Endothelial cell of umbilical vein (primary cell): ENCODE measurements around the gene PROM1. TPM values are rescaled to one million over a fixed set of nuclear protein-coding genes. Genes with fewer than 3 reads are reported as not detected.

Experiments used
- BruUV-seq: library from RNA; stranded (reverse); fragments of 400-500 nt; replicated peaks from 2 replicates; lab custom pipeline; 2021; lab: Mats Ljungman, UMichigan
- CTCF ChIA-PET: fragments of 300-600, 350-600 bp; sonication (Branson Sonifier 250); formaldehyde crosslinking; loops from one replicate; lab custom pipeline; 2021; ENCODE audit warnings: antibody characterized with exemption, inconsistent platforms; lab: Charles Lee
- POLR2A ChIA-PET: fragments of 300-600, 350-600 bp; sonication (Branson Sonifier 250); formaldehyde crosslinking; loops from one replicate; lab custom pipeline; 2021; ENCODE audit warnings: antibody characterized with exemption, inconsistent platforms; lab: Charles Lee
- DNase-seq: peaks from one replicate; pipeline ENCODE4 v3.0.0-alpha.2; 2011; ENCODE audit warnings: low read depth, low spot score
- FAIRE-seq: peaks from 2 replicates; lab custom pipeline; 2011; peaks lifted over from hg19 to GRCh38; lab: Jason Lieb, UNC
- H2AFZ ChIP-seq: 2 replicates; pipeline ENCODE4 v1.6.0; 2012; ENCODE audit warnings: low read depth, low read length, control low read depth, inconsistent platforms
- H3K27ac ChIP-seq: 2 replicates; pipeline ENCODE4 v1.5.1; 2011; ENCODE audit warnings: low read depth, mild to moderate bottlenecking, control low read depth, low read length, moderate library complexity; ENCODE audit not compliant: insufficient read depth
- H3K27me3 ChIP-seq, 2 experiments: 2 replicates each; pipeline versions ENCODE4 v1.6.0 to v1.6.1; 2011; ENCODE audit warnings: low read length in 2 of 2, mixed read lengths in 1 of 2; ENCODE audit not compliant: control insufficient read depth in 2 of 2, insufficient read depth in 2 of 2
- H3K36me3 ChIP-seq, 2 experiments: 2 replicates in 1 of 2; 3 replicates in 1 of 2; pipeline ENCODE4 v1.5.1; 2011; ENCODE audit warnings: low read length in 2 of 2, mild to moderate bottlenecking in 1 of 2, moderate library complexity in 1 of 2; ENCODE audit not compliant: control insufficient read depth in 2 of 2, insufficient read depth in 2 of 2; ENCODE audit errors: extremely low read depth in 1 of 2
- H3K4me1 ChIP-seq: 3 replicates; pipeline ENCODE4 v1.5.1; 2011; ENCODE audit warnings: mild to moderate bottlenecking, low read length; ENCODE audit not compliant: control insufficient read depth, insufficient read depth; ENCODE audit errors: extremely low read depth
- H3K4me2 ChIP-seq: 2 replicates; pipeline ENCODE4 v1.6.1; 2011; ENCODE audit warnings: low read length, control low read depth, mixed read lengths; ENCODE audit not compliant: insufficient read depth
- H3K4me3 ChIP-seq, 3 experiments: fragments of 200-600 bp in 1 of 3; sonication (generic), shearing (Covaris generic) in 1 of 3; replicated peaks in 1 of 3; 2 replicates each; pipeline ENCODE4 v1.5.1; 2011 to 2016; ENCODE audit warnings: control low read depth in 3 of 3, low read length in 3 of 3, mild to moderate bottlenecking in 2 of 3, inconsistent platforms in 1 of 3, low read depth in 1 of 3, moderate library complexity in 1 of 3; ENCODE audit not compliant: insufficient read depth in 1 of 3
- H3K79me2 ChIP-seq: 2 replicates; pipeline ENCODE4 v1.6.0; 2012; ENCODE audit warnings: low read length, inconsistent platforms; ENCODE audit not compliant: control insufficient read depth, insufficient read depth
- H3K9ac ChIP-seq: replicated peaks from 2 replicates; pipeline ENCODE3; 2011; ENCODE audit warnings: low read length, control low read depth; ENCODE audit not compliant: insufficient read depth; ENCODE audit errors: extremely low read depth
- H3K9me1 ChIP-seq: replicated peaks from 3 replicates; pipeline ENCODE4 v1.6.0; 2011; ENCODE audit warnings: mild to moderate bottlenecking, low read length; ENCODE audit not compliant: control insufficient read depth, insufficient read depth; ENCODE audit errors: extremely low read depth
- H3K9me3 ChIP-seq: replicated peaks from 2 replicates; pipeline ENCODE4 v1.5.1; 2012; ENCODE audit warnings: low read length, inconsistent platforms; ENCODE audit not compliant: control insufficient read depth, insufficient read depth
- H4K20me1 ChIP-seq: replicated peaks from 2 replicates; pipeline ENCODE3; 2011; ENCODE audit warnings: mild to moderate bottlenecking, low read length; ENCODE audit not compliant: control insufficient read depth, insufficient read depth; ENCODE audit errors: extremely low read depth
- CTCF ChIP-seq, 2 donors: IDR thresholded peaks; 1 replicate in 1 of 2; 2 replicates in 1 of 2; pipeline ENCODE4 v1.5.1; 2011; ENCODE audit warnings: low read length in 2 of 2, mild to moderate bottlenecking in 2 of 2, moderate library complexity in 2 of 2, control low read depth in 1 of 2, inconsistent platforms in 1 of 2, low read depth in 1 of 2; ENCODE audit not compliant: insufficient read depth in 1 of 2; ENCODE audit errors: extremely low read depth in 1 of 2
- EZH2 ChIP-seq: IDR thresholded peaks from 2 replicates; pipeline ENCODE4 v1.6.1; 2012; ENCODE audit warnings: borderline replicate concordance, low read depth, mild to moderate bottlenecking, moderate library complexity, low read length, inconsistent platforms; ENCODE audit not compliant: severe bottlenecking
- FOS ChIP-seq: IDR thresholded peaks from 2 replicates; pipeline ENCODE4 v1.6.1; 2011; ENCODE audit warnings: mild to moderate bottlenecking, low read length, moderate library complexity, borderline replicate concordance; ENCODE audit not compliant: insufficient read depth
- GATA2 ChIP-seq: IDR thresholded peaks from 2 replicates; pipeline ENCODE4 v1.7.0; 2011; ENCODE audit warnings: low read depth, mild to moderate bottlenecking, moderate library complexity, mixed read lengths, low read length; ENCODE audit not compliant: insufficient read length, insufficient read depth
- JUN ChIP-seq: IDR thresholded peaks from 2 replicates; pipeline ENCODE4 v1.6.1; 2011; ENCODE audit warnings: borderline replicate concordance, low read depth; ENCODE audit not compliant: insufficient read length, insufficient read depth
- MAX ChIP-seq: IDR thresholded peaks from 2 replicates; pipeline ENCODE4 v1.6.1; 2011; ENCODE audit not compliant: insufficient read depth, insufficient read length
- MYC ChIP-seq: IDR thresholded peaks from one replicate; pipeline ENCODE4 v1.6.1; 2011; ENCODE audit warnings: mild to moderate bottlenecking, low read depth, low read length
- POLR2A ChIP-seq: IDR thresholded peaks from 2 replicates; pipeline ENCODE4 v1.6.1; 2012; ENCODE audit warnings: low read depth, mild to moderate bottlenecking, control low read depth, low read length
- POLR2AphosphoS5 ChIP-seq: IDR thresholded peaks from 2 replicates; pipeline ENCODE4 v1.6.1; 2012; ENCODE audit warnings: low read depth, mild to moderate bottlenecking, control low read depth, low read length, moderate library complexity; ENCODE audit not compliant: insufficient read depth
- dilution Hi-C: fragments of 300-500 bp; cut with MboI; formaldehyde crosslinking; loops from one replicate; pipeline ENCODE4 v1.15.0; 2019; ENCODE audit warnings: low sequenced_read_pairs; ENCODE audit not compliant: extremely low pct_ligation_motif_present
- intact Hi-C: fragments of 100-400 bp; cut with micrococcal nuclease; formaldehyde crosslinking; loops from one replicate; pipeline ENCODE4 v1.10.0; 2022
- polyA plus RNA-seq, 4 experiments: library from polyadenylated mRNA; depleted of rRNA in 3 of 4; stranded (reverse) in 3 of 4; unstranded in 1 of 4; fragments of >200 nt; gene quantifications; 2 replicates each; pipeline versions ENCODE4 v1.2.1 to v1.2.3, GENCODE V29; 2011 to 2012; ENCODE audit warnings: missing spikeins in 1 of 4
- total RNA-seq: library from RNA; stranded (reverse); gene quantifications from 2 replicates; pipeline ENCODE4 v1.2.3, GENCODE V29; 2021

Gene PROM1
- total and polyA plus RNA-seq, 2 donors (not counting 3 experiments of a cell fraction or from before 2014, with no cell fraction given): 0.36 to 1.7 TPM

GRCh38 chr4:15920723-15921591 lies 162.9 kb downstream of the PROM1 start:
- H3K27me3 ChIP-seq: no peaks in the 10 kb centered on the region
- TF ChIP-seq EZH2 (no peak), JUN (peak; percentile 97), MYC (no peak), POLR2A (no peak), POLR2AphosphoS5 (peak; percentile 82), MAX (no peak), CTCF (IDR thresholded peaks at IDR 0.05; ENCODE audit: extremely low read depth in 1 of 2, insufficient read depth in 1 of 2, low read depth in 1 of 2, low read length in 2 of 2) (no peak), FOS (peak; percentile 99), GATA2 (peak; percentile 63)
- no peaks in the 10 kb centered on the region for H3K9me1 ChIP-seq
- no peak overlapping the region for H3K4me3 ChIP-seq
- peak overlapping the region; percentile 24 for H3K27ac ChIP-seq
- intact Hi-C loops: loop anchor here (1.0 to 2.0 kb wide), 3 partner anchors 8 to 38 kb away; no protein-coding TSS in a partner anchor
- POLR2A ChIA-PET: no interaction called here
- CTCF ChIA-PET: interaction anchor here (1.0 to 2.6 kb wide), 7 partner anchors 10 to 441 kb away, joined by 3 to 18 read pairs (median 6); no protein-coding TSS in a partner anchor
- no peaks in the 10 kb centered on the region for H3K9me3 ChIP-seq
- H2AFZ ChIP-seq: no peak overlapping the region
- H4K20me1 ChIP-seq: no peaks in the 10 kb centered on the region
- BruUV-seq: no TSS peak
- peak; percentile 89 for DNase-seq
- no peaks in the 10 kb centered on the region for H3K36me3 ChIP-seq
- H3K9ac ChIP-seq: no peak overlapping the region
- FAIRE-seq: peak; percentile 100
- H3K4me1 ChIP-seq: peaks cover 11% of the 10 kb centered on the region
- peak overlapping the region; percentile 6 for H3K4me2 ChIP-seq
- dilution Hi-C loops: no loop called here
- H3K79me2 ChIP-seq: no peaks in the 10 kb centered on the region
